DOHH2 (cell line): Measurements from ENCODE around the gene CDK5.
A peak's percentile ranks its signal among the peaks of the same experiment; 100 is the strongest.

Experiments used
- H3F3A ChIP-seq: fragments of 200-600 bp; sonication (generic), shearing (Covaris generic); 2 replicates; pipeline ENCODE4 v1.6.0; 2016; ENCODE audit warnings: antibody characterized with exemption, mild to moderate bottlenecking; ENCODE audit not compliant: control insufficient read depth, insufficient read depth
- H3K27ac ChIP-seq: fragments of 200-600 bp; sonication (generic); 2 replicates; pipeline ENCODE4 v1.5.1; 2014; ENCODE audit warnings: low read depth, mild to moderate bottlenecking, low read length, moderate library complexity
- H3K27me3 ChIP-seq: fragments of 200-600 bp; sonication (generic); 2 replicates; pipeline ENCODE4 v1.6.1; 2014; ENCODE audit warnings: mild to moderate bottlenecking, low read length, mixed read lengths; ENCODE audit not compliant: control insufficient read depth
- H3K36me3 ChIP-seq: fragments of 200-600 bp; sonication (generic); 2 replicates; pipeline ENCODE4 v1.6.1; 2014; ENCODE audit warnings: mild to moderate bottlenecking, low read length, moderate library complexity, mixed read lengths; ENCODE audit not compliant: control insufficient read depth
- H3K4me1 ChIP-seq: fragments of 200-600 bp; sonication (generic); 2 replicates; pipeline ENCODE4 v1.6.1; 2014; ENCODE audit warnings: mild to moderate bottlenecking, low read length, mixed read lengths; ENCODE audit not compliant: control insufficient read depth
- H3K4me2 ChIP-seq: fragments of 200-600 bp; sonication (generic); 2 replicates; pipeline ENCODE4 v1.6.0; 2014; ENCODE audit warnings: mild to moderate bottlenecking, low read length, moderate library complexity
- H3K4me3 ChIP-seq: fragments of 200-600 bp; sonication (generic); 2 replicates; pipeline ENCODE4 v1.5.1; 2014; ENCODE audit warnings: mild to moderate bottlenecking, low read length, mixed read lengths
- H3K79me2 ChIP-seq: fragments of 200-600 bp; sonication (generic); 2 replicates; pipeline ENCODE4 v1.6.1; 2014; ENCODE audit warnings: mild to moderate bottlenecking, low read length, mixed read lengths; ENCODE audit not compliant: control insufficient read depth
- H3K9me2 ChIP-seq: fragments of 200-600 bp; sonication (generic); replicated peaks from 2 replicates; pipeline ENCODE4 v1.6.1; 2014; ENCODE audit warnings: mild to moderate bottlenecking, low read length, mixed read lengths; ENCODE audit not compliant: control insufficient read depth
- H3K9me3 ChIP-seq: fragments of 200-600 bp; sonication (generic); 2 replicates; pipeline ENCODE4 v1.6.1; 2014; ENCODE audit warnings: antibody characterized with exemption, low read length, mixed read lengths; ENCODE audit not compliant: control insufficient read depth, insufficient read depth
- H4K20me1 ChIP-seq: fragments of 200-600 bp; sonication (generic); 2 replicates; pipeline ENCODE4 v1.6.0; 2014; ENCODE audit warnings: low read depth, mild to moderate bottlenecking, antibody characterized with exemption, low read length, moderate library complexity; ENCODE audit not compliant: control insufficient read depth, insufficient read depth
- EZH2phosphoT487 ChIP-seq: fragments of 200-600 bp; sonication (generic); IDR thresholded peaks from 2 replicates; pipeline ENCODE4 v1.6.1; 2017; ENCODE audit warnings: borderline replicate concordance, mild to moderate bottlenecking, antibody characterized with exemption, low read length, moderate library complexity, mixed read lengths
- TF ChIP-seq, protein P1 (sequence below): fragments of 200-600 bp; sonication (generic); IDR thresholded peaks from one replicate; pipeline ENCODE4 v1.5.1; 2014; ENCODE audit warnings: antibody characterized with exemption, mild to moderate bottlenecking, low read depth, low read length; ENCODE audit not compliant: poor library complexity, severe bottlenecking

Gene CDK5

DNA sequence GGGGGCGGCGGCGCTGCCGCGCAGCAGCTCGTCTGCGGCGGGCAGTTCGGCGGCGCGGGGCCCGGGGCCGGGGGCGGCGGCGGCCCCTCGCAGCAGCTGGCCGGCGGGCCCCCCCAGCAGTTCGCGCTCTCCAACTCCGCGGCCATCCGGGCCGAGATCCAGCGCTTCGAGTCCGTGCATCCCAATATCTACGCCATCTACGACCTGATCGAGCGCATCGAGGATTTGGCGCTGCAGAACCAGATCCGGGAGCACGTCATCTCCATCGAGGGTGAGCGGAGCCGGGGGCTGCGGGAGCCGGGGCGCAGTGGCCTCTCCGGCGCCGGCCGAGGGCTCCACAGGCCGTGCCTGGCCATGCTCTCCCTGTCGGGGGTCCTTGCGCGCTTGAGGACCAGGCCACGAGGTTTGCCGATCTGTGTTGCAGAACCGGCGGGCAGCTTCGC is 29.1 kb upstream of the CDK5 start:
- peak overlapping the region; percentile 65 for H3K4me3 ChIP-seq
- H3K4me1 ChIP-seq, result peaks cover 43% of the 10 kb centered on the region
- H3K36me3 ChIP-seq, result peaks cover 3% of the 10 kb centered on the region
- H3F3A ChIP-seq, result peaks cover 9% of the 10 kb centered on the region
- no peak overlapping the region for H3K27ac ChIP-seq
- H3K79me2 ChIP-seq, result peaks cover 14% of the 10 kb centered on the region
- no peaks in the 10 kb centered on the region for H3K9me3 ChIP-seq
- H4K20me1 ChIP-seq, result peaks cover 7% of the 10 kb centered on the region
- no peaks in the 10 kb centered on the region for H3K9me2 ChIP-seq
- H3K4me2 ChIP-seq, result peak overlapping the region; percentile 67
- H3K27me3 ChIP-seq, result peaks cover 53% of the 10 kb centered on the region
- TF ChIP-seq EZH2phosphoT487, result peak; percentile 100
- TF ChIP-seq, protein P1, sequence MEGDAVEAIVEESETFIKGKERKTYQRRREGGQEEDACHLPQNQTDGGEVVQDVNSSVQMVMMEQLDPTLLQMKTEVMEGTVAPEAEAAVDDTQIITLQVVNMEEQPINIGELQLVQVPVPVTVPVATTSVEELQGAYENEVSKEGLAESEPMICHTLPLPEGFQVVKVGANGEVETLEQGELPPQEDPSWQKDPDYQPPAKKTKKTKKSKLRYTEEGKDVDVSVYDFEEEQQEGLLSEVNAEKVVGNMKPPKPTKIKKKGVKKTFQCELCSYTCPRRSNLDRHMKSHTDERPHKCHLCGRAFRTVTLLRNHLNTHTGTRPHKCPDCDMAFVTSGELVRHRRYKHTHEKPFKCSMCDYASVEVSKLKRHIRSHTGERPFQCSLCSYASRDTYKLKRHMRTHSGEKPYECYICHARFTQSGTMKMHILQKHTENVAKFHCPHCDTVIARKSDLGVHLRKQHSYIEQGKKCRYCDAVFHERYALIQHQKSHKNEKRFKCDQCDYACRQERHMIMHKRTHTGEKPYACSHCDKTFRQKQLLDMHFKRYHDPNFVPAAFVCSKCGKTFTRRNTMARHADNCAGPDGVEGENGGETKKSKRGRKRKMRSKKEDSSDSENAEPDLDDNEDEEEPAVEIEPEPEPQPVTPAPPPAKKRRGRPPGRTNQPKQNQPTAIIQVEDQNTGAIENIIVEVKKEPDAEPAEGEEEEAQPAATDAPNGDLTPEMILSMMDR, result no peak

DNA sequence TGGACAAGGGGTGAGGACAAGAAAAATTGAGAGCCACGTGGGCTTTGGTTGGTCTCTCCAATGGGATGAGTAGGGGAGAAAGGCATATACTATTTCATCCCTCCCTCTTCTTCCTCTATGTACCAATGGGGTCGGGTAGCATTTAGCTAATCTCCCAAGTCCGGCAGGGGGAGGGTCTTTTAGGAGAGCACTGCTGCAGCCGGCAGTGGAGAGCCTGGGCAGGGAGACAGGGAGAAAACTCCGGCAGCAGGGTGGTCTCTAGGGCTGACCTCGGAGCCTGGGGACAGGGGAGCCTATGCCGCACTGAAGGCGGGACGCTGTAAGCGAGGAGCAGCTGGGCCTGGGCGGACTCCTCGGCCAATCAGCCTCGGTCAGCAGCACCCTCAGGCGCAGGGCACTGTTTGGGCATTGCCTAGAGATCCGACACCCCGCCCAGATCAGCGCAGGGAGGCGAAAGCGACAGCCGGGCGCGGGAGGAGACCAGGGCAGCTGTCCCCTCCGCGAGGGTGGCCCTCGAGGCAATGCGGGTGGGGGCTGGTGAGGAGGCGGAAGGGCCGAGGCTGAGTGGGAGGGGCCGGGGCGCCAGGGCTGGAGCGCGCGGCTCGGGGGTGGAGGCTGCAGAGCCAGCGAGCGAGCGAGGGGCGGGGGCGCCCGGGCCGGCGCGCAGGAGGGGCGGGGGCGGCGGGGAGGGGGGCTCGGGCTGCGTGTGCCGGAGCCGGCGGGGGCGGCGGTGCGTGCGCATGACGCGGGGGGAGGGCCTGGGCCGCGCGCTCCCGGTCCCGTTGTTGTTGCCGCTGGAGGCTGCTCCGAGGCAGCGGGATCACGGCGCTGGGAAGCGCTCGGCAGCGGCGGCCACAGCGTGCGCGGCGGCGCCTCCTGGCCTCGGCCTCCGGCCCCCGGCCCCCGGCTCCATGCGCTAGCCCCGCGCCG is 28.3 kb upstream of the CDK5 start, which contains the start of gene AGAP3:
Gene AGAP3, plus strand, starts transcription at position 785 of the 930 bp plus-strand sequence. CDS start 267 bp downstream, outside the sequence.
- Histone ChIP-seq H3F3A (peaks cover 9% of the 10 kb centered on the region), H3K9me2 (no peaks in the 10 kb centered on the region), H4K20me1 (peaks cover 7% of the 10 kb centered on the region), H3K27ac (no peak within 1 kb of the TSS), H3K79me2 (peaks cover 23% of the 10 kb centered on the region), H3K27me3 (peaks cover 49% of the 10 kb centered on the region), H3K4me2 (peak within 1 kb of the TSS; percentile 88), H3K9me3 (no peaks in the 10 kb centered on the region), H3K4me3 (peak within 1 kb of the TSS; percentile 76), H3K4me1 (peaks cover 52% of the 10 kb centered on the region), H3K36me3 (peaks cover 11% of the 10 kb centered on the region)
- TF ChIP-seq, protein P1, result no peak
- peak; percentile 87; the same call in 1 of the 2 replicates for TF ChIP-seq EZH2phosphoT487

DNA sequence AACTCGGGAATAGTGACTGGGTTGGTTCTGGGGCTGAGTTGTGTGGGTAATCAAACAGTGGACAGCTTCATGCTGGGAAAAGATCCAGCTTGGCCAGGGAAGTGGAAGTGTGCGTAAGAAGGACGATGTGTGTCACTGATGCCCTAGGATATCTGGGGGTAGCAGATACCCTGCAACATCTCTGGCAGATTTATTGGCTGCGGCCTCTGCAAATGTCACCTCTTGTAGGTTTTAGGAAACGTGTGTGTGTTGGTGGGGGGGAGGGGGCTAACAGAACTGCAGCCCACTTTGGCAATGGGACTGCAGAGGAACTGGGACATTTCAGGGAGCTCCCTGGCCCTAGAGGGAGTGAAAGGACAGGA is 27.6 kb upstream of the CDK5 start:
- H3K27me3 ChIP-seq, result peaks cover 49% of the 10 kb centered on the region
- H3K36me3 ChIP-seq, result peaks cover 14% of the 10 kb centered on the region
- peaks cover 54% of the 10 kb centered on the region for H3K4me1 ChIP-seq
- TF ChIP-seq EZH2phosphoT487, result no peak
- TF ChIP-seq, protein P1, result no peak
- H3K4me2 ChIP-seq, result peak overlapping the region; percentile 88
- peaks cover 7% of the 10 kb centered on the region for H4K20me1 ChIP-seq
- H3K9me2 ChIP-seq, result no peaks in the 10 kb centered on the region
- H3K79me2 ChIP-seq, result peaks cover 27% of the 10 kb centered on the region
- peaks cover 9% of the 10 kb centered on the region for H3F3A ChIP-seq
- H3K27ac ChIP-seq, result no peak overlapping the region
- peak overlapping the region; percentile 76 for H3K4me3 ChIP-seq
- no peaks in the 10 kb centered on the region for H3K9me3 ChIP-seq
